Fibroblast of lung (primary cell): ENCODE data around the gene PCGF5.

Experiments
- EZH2 ChIP-seq: IDR thresholded peaks from 2 replicates; pipeline ENCODE4 v1.5.1; 2012; ENCODE audit warnings: low read length, control low read depth, mild to moderate bottlenecking; ENCODE audit errors: missing control alignments
- TF ChIP-seq, protein P1 (sequence below), 2 donors: IDR thresholded peaks in 1 of 2; conservative IDR thresholded peaks in 1 of 2; 1 replicate in 1 of 2; 2 replicates in 1 of 2; pipeline ENCODE4 v1.5.1; 2011 to 2012; ENCODE audit warnings: low read length in 2 of 2, control low read depth in 1 of 2, inconsistent platforms in 1 of 2, low read depth in 1 of 2, mild to moderate bottlenecking in 1 of 2

DNA sequence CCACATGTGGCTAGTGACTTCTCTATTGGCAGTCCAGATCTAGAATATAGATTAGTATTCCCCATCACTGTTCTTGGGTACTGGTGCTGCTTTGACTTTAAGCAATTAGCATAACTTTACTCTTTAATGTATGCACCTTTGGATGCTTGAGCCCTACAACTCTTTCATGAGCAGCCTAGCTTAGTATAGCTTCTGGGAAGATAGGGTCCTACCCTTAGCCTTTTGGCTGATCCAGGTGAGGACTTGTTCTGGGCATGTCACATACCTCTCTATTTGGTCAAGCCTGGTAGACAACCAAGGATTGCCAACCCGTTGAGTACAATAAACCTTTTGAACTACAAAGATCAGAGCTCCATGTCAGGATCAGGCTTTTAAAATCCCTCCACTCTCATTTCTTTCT lies 17.7 kb downstream of the PCGF5 start:
- TF ChIP-seq, protein P1, sequence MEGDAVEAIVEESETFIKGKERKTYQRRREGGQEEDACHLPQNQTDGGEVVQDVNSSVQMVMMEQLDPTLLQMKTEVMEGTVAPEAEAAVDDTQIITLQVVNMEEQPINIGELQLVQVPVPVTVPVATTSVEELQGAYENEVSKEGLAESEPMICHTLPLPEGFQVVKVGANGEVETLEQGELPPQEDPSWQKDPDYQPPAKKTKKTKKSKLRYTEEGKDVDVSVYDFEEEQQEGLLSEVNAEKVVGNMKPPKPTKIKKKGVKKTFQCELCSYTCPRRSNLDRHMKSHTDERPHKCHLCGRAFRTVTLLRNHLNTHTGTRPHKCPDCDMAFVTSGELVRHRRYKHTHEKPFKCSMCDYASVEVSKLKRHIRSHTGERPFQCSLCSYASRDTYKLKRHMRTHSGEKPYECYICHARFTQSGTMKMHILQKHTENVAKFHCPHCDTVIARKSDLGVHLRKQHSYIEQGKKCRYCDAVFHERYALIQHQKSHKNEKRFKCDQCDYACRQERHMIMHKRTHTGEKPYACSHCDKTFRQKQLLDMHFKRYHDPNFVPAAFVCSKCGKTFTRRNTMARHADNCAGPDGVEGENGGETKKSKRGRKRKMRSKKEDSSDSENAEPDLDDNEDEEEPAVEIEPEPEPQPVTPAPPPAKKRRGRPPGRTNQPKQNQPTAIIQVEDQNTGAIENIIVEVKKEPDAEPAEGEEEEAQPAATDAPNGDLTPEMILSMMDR (conservative IDR thresholded peaks at IDR 0.05 in 1 of 2, IDR thresholded peaks at IDR 0.05 in 1 of 2; ENCODE audit: low read depth in 1 of 2, low read length in 2 of 2), result no peak
- no peak for TF ChIP-seq EZH2
